Lower lobe of right lung (tissue), 2 donors: ENCODE results near the gene TMSB15B. TPM values are rescaled to one million over a fixed set of nuclear protein-coding genes. Genes with fewer than 3 reads are reported as not detected.
"Not testable (repeated sequence)": the region's sequence is repeated elsewhere in the genome, so short reads cannot be mapped to it uniquely, and the experiment has no call there.

ENCODE experiments used
- ATAC-seq, 2 donors: fragments of 200-7000 bp; cut with Tn5 transposase; one replicate each; pipeline ENCODE4 v1.9.1; 2020 to 2022; ENCODE audit warnings: mild to moderate bottlenecking in 2 of 2, moderate library complexity in 2 of 2
- DNase-seq: peaks from one replicate; pipeline ENCODE4 v3.0.0-alpha.2; 2020
- H3K27ac ChIP-seq: fragments of 200-600 bp; one replicate; pipeline ENCODE4 v1.8.0; 2022
- H3K27me3 ChIP-seq: fragments of 200-600 bp; one replicate; pipeline ENCODE4 v1.8.0; 2022; ENCODE audit warnings: low read depth
- H3K36me3 ChIP-seq: fragments of 200-600 bp; one replicate; pipeline ENCODE4 v1.8.0; 2022; ENCODE audit warnings: mild to moderate bottlenecking
- H3K4me1 ChIP-seq: fragments of 200-600 bp; one replicate; pipeline ENCODE4 v1.8.0; 2022
- H3K4me3 ChIP-seq: fragments of 200-600 bp; one replicate; pipeline ENCODE4 v1.8.0; 2022; ENCODE audit warnings: mild to moderate bottlenecking
- H3K9me3 ChIP-seq: fragments of 200-600 bp; one replicate; pipeline ENCODE4 v1.8.0; 2022
- intact Hi-C: fragments of 100-400 bp; cut with DNase I; formaldehyde crosslinking; loops from one replicate; pipeline ENCODE4 v1.11.0; 2022
- total RNA-seq: library from RNA; stranded (reverse); fragmentation: NEBNext Ultra II Directional; extraction: Animal tissue kit (Norgen Biotek cat#: 25700); gene quantifications from one replicate; pipeline ENCODE4 v1.2.1, GENCODE V29; 2021
- TF ChIP-seq, protein P1 (sequence below): fragments of 200-600 bp; IDR thresholded peaks from one replicate; pipeline ENCODE4 v1.8.0; 2022; ENCODE audit warnings: antibody characterized with exemption, mild to moderate bottlenecking
- donor health status: DM: no; HTN: yes; CAD: no; lungs with severe emphysema.

The TMSB15B gene
- total RNA-seq, 1 donor from 2014 or later = 1.2 TPM

DNA sequence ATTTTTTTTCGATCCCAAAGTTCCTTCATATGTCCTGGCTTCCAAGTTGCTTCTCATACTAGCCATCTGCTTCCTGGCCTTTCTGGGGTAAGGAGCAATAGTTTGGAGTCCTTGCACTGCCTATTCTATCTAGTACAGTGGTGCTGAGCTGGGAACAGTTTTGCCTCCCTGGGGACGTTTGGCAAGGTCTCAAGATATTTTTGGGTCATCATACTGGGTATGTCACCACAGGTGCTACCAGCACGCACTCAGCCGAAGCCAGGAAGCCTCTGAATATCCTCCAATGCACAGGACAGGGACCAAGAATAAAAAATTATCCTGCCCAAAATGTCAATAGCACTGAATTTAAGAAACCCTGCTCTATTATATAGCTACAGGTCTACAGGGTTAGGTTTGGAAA is 35.4 kb upstream of the TMSB15B start:
- no peak for DNase-seq
- intact Hi-C loops = no loop called here
- no peak for ATAC-seq
- H3K27me3 ChIP-seq = no peaks in the 10 kb centered on the region
- TF ChIP-seq, protein P1, sequence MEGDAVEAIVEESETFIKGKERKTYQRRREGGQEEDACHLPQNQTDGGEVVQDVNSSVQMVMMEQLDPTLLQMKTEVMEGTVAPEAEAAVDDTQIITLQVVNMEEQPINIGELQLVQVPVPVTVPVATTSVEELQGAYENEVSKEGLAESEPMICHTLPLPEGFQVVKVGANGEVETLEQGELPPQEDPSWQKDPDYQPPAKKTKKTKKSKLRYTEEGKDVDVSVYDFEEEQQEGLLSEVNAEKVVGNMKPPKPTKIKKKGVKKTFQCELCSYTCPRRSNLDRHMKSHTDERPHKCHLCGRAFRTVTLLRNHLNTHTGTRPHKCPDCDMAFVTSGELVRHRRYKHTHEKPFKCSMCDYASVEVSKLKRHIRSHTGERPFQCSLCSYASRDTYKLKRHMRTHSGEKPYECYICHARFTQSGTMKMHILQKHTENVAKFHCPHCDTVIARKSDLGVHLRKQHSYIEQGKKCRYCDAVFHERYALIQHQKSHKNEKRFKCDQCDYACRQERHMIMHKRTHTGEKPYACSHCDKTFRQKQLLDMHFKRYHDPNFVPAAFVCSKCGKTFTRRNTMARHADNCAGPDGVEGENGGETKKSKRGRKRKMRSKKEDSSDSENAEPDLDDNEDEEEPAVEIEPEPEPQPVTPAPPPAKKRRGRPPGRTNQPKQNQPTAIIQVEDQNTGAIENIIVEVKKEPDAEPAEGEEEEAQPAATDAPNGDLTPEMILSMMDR = no peak
- H3K4me1 ChIP-seq = no peaks in the 10 kb centered on the region
- no peak overlapping the region for H3K27ac ChIP-seq
- no peaks in the 10 kb centered on the region for H3K36me3 ChIP-seq
- H3K4me3 ChIP-seq = no peak overlapping the region
- no peaks in the 10 kb centered on the region for H3K9me3 ChIP-seq

DNA sequence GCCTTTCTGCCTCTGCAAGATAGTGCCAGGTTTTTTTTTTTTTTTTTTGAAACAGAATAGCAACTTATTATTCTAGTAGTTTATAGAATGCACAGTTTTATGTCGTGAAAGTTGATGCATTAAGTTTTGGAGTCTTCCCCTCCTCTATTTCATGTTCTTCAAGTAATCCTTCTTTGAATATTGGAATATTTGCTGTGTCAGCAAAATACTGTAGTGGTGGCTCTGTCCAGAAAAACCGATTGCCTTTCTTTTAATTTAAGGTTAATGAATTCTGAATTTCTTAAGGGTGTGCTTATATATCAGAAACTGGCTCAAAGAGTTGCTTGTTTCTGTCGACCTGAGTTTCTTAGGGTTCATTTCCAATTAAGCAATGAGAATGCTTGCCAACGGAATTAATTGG is 34.8 kb upstream of the TMSB15B start:
- Histone ChIP-seq H3K4me1 (no peaks in the 10 kb centered on the region), H3K4me3 (no peak overlapping the region), H3K9me3 (no peaks in the 10 kb centered on the region), H3K27ac (no peak overlapping the region), H3K27me3 (no peaks in the 10 kb centered on the region), H3K36me3 (no peaks in the 10 kb centered on the region)
- DNase-seq = no peak
- intact Hi-C loops = no loop called here
- TF ChIP-seq, protein P1 = no peak
- ATAC-seq = no peak

DNA sequence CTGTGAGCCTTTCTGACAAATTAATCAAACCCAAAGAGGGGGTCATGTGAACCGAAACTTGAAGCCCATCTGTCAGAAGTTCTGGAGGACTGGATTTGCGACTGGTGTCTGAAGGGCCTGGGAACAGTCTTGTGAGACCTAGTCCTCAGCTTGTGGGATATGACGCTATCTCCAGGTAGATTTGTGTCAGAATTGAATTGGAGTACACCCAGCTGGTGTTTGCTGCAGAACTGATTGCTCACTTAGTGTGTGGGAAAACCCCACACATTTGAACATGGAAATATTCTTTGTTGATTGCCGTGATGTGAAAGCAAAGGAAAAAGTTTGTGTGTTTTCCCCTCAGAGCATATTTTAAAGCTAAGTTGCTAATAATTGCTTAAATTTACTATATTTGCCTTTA is 30.3 kb upstream of the TMSB15B start:
- TF ChIP-seq, protein P1 = no peak
- Histone ChIP-seq H3K36me3 (no peaks in the 10 kb centered on the region), H3K4me1 (no peaks in the 10 kb centered on the region), H3K27ac (no peak overlapping the region), H3K9me3 (no peaks in the 10 kb centered on the region), H3K4me3 (no peak overlapping the region), H3K27me3 (no peaks in the 10 kb centered on the region)
- intact Hi-C loops = no loop called here
- no peak for DNase-seq
- ATAC-seq = no peak

DNA sequence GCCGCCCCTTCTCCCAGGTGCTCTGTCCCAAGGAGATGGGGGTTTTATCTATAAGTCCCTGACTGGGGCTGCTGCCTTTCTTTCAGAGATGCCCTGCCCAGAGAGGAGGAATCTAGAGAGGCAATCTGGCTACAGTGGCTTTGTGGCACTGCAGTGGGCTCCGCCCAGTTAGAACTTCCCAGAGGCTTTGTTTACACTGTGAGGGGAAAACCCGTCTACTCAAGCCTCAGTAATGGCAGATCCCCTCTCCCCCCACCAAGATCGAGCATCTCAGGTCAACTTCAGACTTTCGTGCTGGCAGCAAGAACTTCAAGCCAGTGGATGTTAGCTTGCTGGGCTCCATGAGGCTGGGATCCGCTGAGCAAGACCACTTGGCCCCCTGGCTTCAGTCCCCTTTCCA is 22.2 kb upstream of the TMSB15B start:
- ATAC-seq, DNase-seq, H3K27me3 ChIP-seq, H3K4me3 ChIP-seq, H3K27ac ChIP-seq, intact Hi-C loops, H3K9me3 ChIP-seq, H3K36me3 ChIP-seq, H3K4me1 ChIP-seq: not testable (repeated sequence)

DNA sequence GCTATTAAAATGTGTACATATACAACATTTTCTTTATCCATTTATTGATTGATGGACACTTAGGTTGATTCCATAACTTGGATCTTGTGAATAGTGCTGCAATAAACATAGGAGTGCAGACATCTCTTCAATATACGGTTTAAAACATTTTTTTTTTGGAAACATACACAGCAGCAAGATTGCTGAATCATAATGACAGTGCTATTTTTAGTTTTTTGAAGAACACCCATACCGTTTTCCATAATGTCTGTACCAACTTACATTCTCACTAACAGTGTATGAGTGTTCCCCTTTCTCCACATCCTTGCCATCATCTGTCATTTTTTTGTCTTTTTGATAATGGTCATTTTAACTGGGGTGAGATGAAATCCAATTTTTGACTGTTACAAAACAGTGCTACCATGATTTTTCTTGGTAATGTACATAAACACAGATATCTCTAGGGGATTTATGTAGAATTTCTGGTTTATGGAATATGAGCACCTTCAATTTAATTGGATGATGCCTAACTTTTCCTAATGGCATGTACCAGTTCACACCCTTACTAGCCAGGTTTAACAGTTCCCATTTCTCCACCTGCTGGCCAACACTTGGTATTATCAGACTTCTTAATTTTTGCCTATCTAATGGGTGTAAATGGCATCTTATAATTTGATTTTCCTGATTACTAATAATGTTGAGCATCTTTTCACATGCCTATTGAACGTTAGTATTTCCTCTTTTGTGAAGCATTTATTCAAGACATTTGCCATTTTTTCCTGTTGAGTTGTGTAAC is 21.0 kb upstream of the TMSB15B start:
- TF ChIP-seq, protein P1 = peak; percentile 31
- no peaks in the 10 kb centered on the region for H3K27me3 ChIP-seq
- no peak overlapping the region for H3K4me3 ChIP-seq
- H3K9me3 ChIP-seq = no peaks in the 10 kb centered on the region
- ATAC-seq (no peak), DNase-seq (no peak)
- H3K4me1 ChIP-seq = no peaks in the 10 kb centered on the region
- H3K27ac ChIP-seq = no peak overlapping the region
- H3K36me3 ChIP-seq = no peaks in the 10 kb centered on the region
- intact Hi-C loops = no loop called here

DNA sequence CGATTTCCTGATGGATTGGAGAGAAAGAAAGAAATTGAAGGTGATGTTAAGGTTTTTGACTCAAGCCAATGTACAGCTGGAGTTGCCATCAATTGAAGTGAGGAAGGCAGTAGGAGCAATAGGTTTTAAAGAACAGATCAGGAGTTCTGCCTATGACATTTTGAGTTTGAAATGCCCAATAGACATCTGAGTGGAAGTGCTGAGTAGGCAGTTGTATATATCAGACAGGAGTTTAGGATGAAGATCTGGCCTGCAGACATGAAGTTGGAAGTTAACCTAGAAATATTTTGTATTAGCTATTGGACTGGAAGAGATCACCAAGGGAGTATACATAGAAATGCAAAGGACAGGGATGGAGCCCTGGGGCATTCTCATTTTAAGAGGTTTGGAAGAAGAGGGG is 12.9 kb upstream of the TMSB15B start:
- TF ChIP-seq, protein P1 = no peak
- intact Hi-C loops = no loop called here
- H3K4me3 ChIP-seq = no peak overlapping the region
- no peaks in the 10 kb centered on the region for H3K9me3 ChIP-seq
- ATAC-seq (no peak), DNase-seq (no peak)
- no peaks in the 10 kb centered on the region for H3K4me1 ChIP-seq
- H3K27ac ChIP-seq = no peak overlapping the region
- H3K27me3 ChIP-seq = no peaks in the 10 kb centered on the region
- H3K36me3 ChIP-seq = no peaks in the 10 kb centered on the region
